HTR-8/SVneo (cell line): ENCODE results near the gene GRHL1.
A peak's percentile ranks its signal among the peaks of the same experiment; 100 is the strongest.

ENCODE experiments used
- DNase-seq: peaks from one replicate; pipeline ENCODE4 v3.0.0; 2011; ENCODE audit warnings: low spot score, mixed read lengths; ENCODE audit not compliant: insufficient read length
- FAIRE-seq: peaks from 2 replicates; lab custom pipeline; 2011; peaks lifted over from hg19 to GRCh38; lab: Jason Lieb, UNC

GRHL1 gene

GRCh38 chr2:9948721-9949120, 2.8 kb upstream of the GRHL1 start:
- FAIRE-seq: no peak

GRCh38 chr2:9949239-9949991, 2.1 kb upstream of the GRHL1 start:
- DNase-seq: no peak
- no peak for FAIRE-seq

More at GRCh38 chr2:9948721-9949120, 2.8 kb upstream of the GRHL1 start:
- no peak for DNase-seq

GRCh38 chr2:9949992-9950520, 1.4 kb upstream of the GRHL1 start:
- no peak for FAIRE-seq
- DNase-seq: no peak

- DNase-seq (peak; percentile 48), FAIRE-seq (no peak)
Observed at GRCh38 chr2:9950521-9951271, 797 bp upstream of the GRHL1 start.

GRCh38 chr2:9951272-9951521, 296 bp upstream of the GRHL1 start:
- no peak for DNase-seq
- FAIRE-seq: peak; percentile 44

GRCh38 chr2:9952286-9952737, 819 bp downstream of the GRHL1 start:
- DNase-seq: no peak

GRCh38 chr2:9952856-9953503, 1.5 kb downstream of the GRHL1 start:
- DNase-seq: no peak
- FAIRE-seq: no peak

More at GRCh38 chr2:9952286-9952737, 819 bp downstream of the GRHL1 start:
- no peak for FAIRE-seq

- DNase-seq (no peak), FAIRE-seq (no peak)
Observed at GRCh38 chr2:9954136-9954535, 2.6 kb downstream of the GRHL1 start.

- DNase-seq (no peak), FAIRE-seq (no peak)
Observed at GRCh38 chr2:9958057-9958456, 6.6 kb downstream of the GRHL1 start.

GRCh38 chr2:9959262-9959661, 7.8 kb downstream of the GRHL1 start:
- DNase-seq (no peak), FAIRE-seq (no peak)

- DNase-seq (no peak), FAIRE-seq (no peak)
Observed at GRCh38 chr2:9961013-9961412, 9.5 kb downstream of the GRHL1 start.

GRCh38 chr2:9964334-9964980, 13.0 kb downstream of the GRHL1 start:
- no peak for DNase-seq
- no peak for FAIRE-seq

- FAIRE-seq: no peak
- DNase-seq: no peak
Observed at GRCh38 chr2:9965119-9965822, 13.8 kb downstream of the GRHL1 start.

- no peak for DNase-seq
- FAIRE-seq: no peak
Observed at GRCh38 chr2:9966491-9967022, 15.1 kb downstream of the GRHL1 start.

- no peak for FAIRE-seq
- DNase-seq: no peak
Observed at GRCh38 chr2:9967053-9967775, 15.7 kb downstream of the GRHL1 start.

GRCh38 chr2:9968553-9969497, 17.3 kb downstream of the GRHL1 start:
- no peak for FAIRE-seq
- DNase-seq: no peak

- FAIRE-seq (no peak), DNase-seq (no peak)
Observed at GRCh38 chr2:9970200-9971044, 18.9 kb downstream of the GRHL1 start.
